ENCODE results near the gene LIF. TPM values are rescaled to one million over a fixed set of nuclear protein-coding genes. Genes with fewer than 3 reads are reported as not detected.

LIF gene
- total RNA-seq, 1 donor from 2014 or later: not detected

DNA sequence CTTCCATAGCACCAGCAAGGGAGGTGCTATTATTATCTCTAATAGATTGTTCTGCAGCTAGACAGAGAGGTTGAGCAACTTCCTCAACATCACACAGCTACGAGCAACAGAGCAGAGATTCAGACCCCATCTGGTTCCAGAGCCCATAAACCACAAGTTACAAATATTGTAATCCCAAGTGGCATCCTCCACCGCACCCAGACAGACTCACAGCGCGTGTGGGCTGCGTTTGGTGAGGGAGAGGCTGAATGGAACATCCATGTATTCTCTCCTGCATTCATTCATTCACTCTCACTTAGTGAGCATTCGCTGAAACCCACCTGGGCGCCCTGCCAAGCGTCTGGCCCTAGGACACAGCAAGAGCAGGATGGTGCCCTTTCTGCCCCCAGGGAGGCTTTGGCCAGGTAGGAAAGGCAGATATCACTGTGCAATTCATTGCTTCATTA lies 33.5 kb downstream of the LIF start:
- H3K27ac ChIP-seq: no peak overlapping the region
- TF ChIP-seq, protein P1, sequence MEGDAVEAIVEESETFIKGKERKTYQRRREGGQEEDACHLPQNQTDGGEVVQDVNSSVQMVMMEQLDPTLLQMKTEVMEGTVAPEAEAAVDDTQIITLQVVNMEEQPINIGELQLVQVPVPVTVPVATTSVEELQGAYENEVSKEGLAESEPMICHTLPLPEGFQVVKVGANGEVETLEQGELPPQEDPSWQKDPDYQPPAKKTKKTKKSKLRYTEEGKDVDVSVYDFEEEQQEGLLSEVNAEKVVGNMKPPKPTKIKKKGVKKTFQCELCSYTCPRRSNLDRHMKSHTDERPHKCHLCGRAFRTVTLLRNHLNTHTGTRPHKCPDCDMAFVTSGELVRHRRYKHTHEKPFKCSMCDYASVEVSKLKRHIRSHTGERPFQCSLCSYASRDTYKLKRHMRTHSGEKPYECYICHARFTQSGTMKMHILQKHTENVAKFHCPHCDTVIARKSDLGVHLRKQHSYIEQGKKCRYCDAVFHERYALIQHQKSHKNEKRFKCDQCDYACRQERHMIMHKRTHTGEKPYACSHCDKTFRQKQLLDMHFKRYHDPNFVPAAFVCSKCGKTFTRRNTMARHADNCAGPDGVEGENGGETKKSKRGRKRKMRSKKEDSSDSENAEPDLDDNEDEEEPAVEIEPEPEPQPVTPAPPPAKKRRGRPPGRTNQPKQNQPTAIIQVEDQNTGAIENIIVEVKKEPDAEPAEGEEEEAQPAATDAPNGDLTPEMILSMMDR (IDR thresholded peaks at IDR 0.05): no peak
- DNase-seq (ENCODE audit: low spot score in 2 of 2): no peak
- no peaks in the 10 kb centered on the region for H3K27me3 ChIP-seq
- H3K36me3 ChIP-seq: no peaks in the 10 kb centered on the region
- no peak overlapping the region for H3K4me3 ChIP-seq
- intact Hi-C loops (cut with DNase I): no loop called here
- peaks cover 3 to 22% of the 10 kb centered on the region in 2 donors for H3K4me1 ChIP-seq
- no peaks in the 10 kb centered on the region for H3K9me3 ChIP-seq

DNA sequence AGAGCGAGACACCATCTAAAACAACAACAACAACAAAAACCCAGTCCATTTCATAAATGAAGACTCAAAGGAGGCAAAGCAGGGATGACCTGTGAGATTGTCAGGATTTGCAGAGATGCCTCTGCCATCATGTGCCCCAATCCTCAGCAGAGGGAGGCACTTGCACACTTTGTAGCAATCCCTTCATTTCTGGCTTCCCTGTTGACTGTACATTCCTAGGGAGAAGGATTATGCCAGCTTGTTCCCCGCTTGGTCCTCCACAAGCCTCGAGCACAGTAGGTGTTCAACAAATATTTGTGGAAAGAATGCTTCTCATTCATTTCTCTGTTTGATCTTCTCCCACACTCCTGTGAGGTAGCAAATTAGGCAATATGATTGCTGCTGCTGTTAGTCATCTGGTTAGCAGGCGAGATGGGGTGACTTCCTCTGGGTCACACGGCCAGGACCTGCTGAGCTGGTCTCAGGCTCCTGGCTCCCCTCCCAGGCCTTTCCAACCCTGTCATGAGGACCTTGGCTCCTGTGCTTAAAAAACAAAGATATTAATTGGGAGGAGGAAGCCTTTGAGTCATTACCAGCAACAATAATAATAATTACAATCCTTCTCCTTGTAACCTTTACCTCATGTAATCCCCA lies 34.1 kb downstream of the LIF start:
- intact Hi-C loops (cut with DNase I): no loop called here
- Histone ChIP-seq H3K4me1 (peaks cover 2 to 20% of the 10 kb centered on the region in 2 donors), H3K27me3 (no peaks in the 10 kb centered on the region), H3K27ac (no peak overlapping the region), H3K9me3 (no peaks in the 10 kb centered on the region), H3K4me3 (no peak overlapping the region), H3K36me3 (no peaks in the 10 kb centered on the region)
- DNase-seq (ENCODE audit: low spot score in 2 of 2): peak; percentile 46 to 81
- TF ChIP-seq, protein P1 (IDR thresholded peaks at IDR 0.05): no peak

DNA sequence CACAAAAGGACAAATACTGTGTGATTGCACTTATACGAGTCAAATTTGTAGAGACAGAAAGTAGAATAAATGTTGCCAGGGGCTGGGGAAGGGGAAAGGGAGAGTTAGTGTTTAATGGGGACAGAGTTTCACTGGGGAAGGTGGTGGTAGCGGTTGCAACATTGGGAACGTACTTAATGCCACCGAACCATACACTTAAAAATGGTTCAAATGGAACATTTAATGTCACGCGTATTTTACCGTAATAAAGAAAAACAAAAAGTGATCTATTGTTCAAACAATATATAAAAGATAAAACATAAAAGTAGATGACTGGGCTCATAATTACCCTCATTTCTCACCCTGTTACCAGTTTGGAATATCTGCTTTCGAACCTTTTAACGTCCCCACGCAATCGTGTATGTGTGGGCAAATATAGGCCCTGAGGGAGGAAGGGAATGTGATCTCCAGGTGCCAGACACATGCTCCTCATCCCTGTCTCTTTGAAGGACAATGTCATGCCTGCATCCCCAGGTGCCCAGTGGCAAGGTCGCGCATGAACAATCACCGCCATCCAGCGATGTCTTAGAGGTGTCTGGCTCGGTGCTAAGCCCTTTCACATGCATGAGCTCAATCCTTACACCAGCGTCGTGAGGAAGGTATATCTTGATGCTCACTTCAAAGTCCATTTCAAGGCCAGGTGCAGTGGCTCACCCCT lies 35.3 kb downstream of the LIF start:
- intact Hi-C loops (cut with DNase I): no loop called here
- H3K4me3 ChIP-seq: no peak overlapping the region
- TF ChIP-seq, protein P1 (IDR thresholded peaks at IDR 0.05): no peak
- no peak overlapping the region for H3K27ac ChIP-seq
- DNase-seq (ENCODE audit: low spot score in 2 of 2): no peak
- H3K27me3 ChIP-seq: no peaks in the 10 kb centered on the region
- no peaks in the 10 kb centered on the region for H3K9me3 ChIP-seq
- H3K36me3 ChIP-seq: no peaks in the 10 kb centered on the region
- H3K4me1 ChIP-seq: peaks cover 0 to 18% of the 10 kb centered on the region in 2 donors

- no peak overlapping the region for H3K27ac ChIP-seq
- TF ChIP-seq, protein P1 (IDR thresholded peaks at IDR 0.05): no peak
- no peak for DNase-seq (ENCODE audit: low spot score in 2 of 2)
Measured at GRCh38 chr22:30210235-30210909, 36.2 kb downstream of the LIF start.

DNA sequence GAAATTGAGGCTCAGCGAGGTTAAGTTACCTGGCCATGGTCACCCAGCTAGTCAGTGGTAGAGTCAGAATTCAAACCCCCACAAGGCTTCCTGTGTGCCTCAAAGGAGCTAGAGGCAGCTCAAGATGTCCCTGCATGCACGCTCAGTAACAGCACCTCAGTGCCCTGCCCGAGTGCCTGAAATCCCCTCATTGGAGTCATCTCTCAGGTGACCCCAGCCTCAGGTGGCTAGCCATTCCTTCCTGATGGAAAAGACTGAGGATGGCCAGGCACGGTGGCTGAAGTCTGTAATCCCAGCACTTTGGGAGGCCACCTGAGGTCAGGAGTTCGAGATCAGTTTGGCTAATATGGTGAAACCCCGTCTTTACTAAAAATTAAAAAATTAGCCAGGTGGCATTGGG lies 36.9 kb downstream of the LIF start:
- intact Hi-C loops (cut with DNase I): no loop called here
- no peaks in the 10 kb centered on the region for H3K27me3 ChIP-seq
- peak overlapping the region in 1 of 2 donors; percentile 84 for H3K27ac ChIP-seq
- peaks cover 0 to 18% of the 10 kb centered on the region in 2 donors for H3K4me1 ChIP-seq
- no peaks in the 10 kb centered on the region for H3K36me3 ChIP-seq
- no peak overlapping the region for H3K4me3 ChIP-seq
- no peak for DNase-seq (ENCODE audit: low spot score in 2 of 2)
- H3K9me3 ChIP-seq: no peaks in the 10 kb centered on the region
- TF ChIP-seq, protein P1 (IDR thresholded peaks at IDR 0.05): no peak

More at GRCh38 chr22:30210235-30210909, 36.2 kb downstream of the LIF start:
- no peaks in the 10 kb centered on the region for H3K27me3 ChIP-seq
- peaks cover 0 to 18% of the 10 kb centered on the region in 2 donors for H3K4me1 ChIP-seq
- no peaks in the 10 kb centered on the region for H3K36me3 ChIP-seq
- H3K4me3 ChIP-seq: no peak overlapping the region
- intact Hi-C loops (cut with DNase I): no loop called here
- H3K9me3 ChIP-seq: no peaks in the 10 kb centered on the region

All from ascending aorta (tissue), 2 donors.